HG03432 (cell line): ENCODE measurements around the gene TRIM40.
A peak's percentile ranks its signal among the peaks of the same experiment; 100 is the strongest.

Experiments used
- ATAC-seq: cut with Tn5 transposase; IDR thresholded peaks from one replicate; pipeline ENCODE4 v1.9.1; 2021; ENCODE audit warnings: mild to moderate bottlenecking, moderate library complexity; ENCODE audit not compliant: unreplicated experiment

Gene TRIM40, protein sequence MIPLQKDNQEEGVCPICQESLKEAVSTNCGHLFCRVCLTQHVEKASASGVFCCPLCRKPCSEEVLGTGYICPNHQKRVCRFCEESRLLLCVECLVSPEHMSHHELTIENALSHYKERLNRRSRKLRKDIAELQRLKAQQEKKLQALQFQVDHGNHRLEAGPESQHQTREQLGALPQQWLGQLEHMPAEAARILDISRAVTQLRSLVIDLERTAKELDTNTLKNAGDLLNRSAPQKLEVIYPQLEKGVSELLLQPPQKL

GRCh38 chr6:30135757-30136156 lies at the start of gene TRIM40:
Gene TRIM40 (plus strand): TSS chr6:30136140. CDS start chr6:30137037, 897 bp downstream.
- no peak for ATAC-seq

DNA sequence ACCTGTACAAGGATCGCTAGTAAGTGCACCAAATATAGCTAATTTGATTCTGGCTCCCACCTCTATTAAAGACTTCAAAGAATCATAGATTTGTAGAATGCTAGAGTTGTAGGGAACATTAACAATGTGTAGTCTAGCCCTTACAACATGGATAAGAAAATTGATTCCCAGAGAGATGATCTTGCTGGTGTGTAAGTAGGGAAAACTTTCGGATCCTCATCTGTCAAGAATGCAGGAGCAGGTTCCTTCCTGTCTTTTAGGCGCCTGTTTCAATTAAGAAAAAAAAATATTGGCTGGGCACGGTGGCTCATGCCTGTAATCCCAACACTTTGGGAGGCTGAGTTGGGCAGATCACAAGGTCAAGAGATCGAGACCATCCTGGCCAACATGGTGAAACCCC lies 48.1 kb upstream of the TRIM40 start:
- ATAC-seq = no peak

GRCh38 chr6:30091577-30092381 lies 44.2 kb upstream of the TRIM40 start:
- ATAC-seq = no peak

- ATAC-seq = no peak
These were observed 42.9 kb upstream of the TRIM40 start for GRCh38 chr6:30092852-30093543.

DNA sequence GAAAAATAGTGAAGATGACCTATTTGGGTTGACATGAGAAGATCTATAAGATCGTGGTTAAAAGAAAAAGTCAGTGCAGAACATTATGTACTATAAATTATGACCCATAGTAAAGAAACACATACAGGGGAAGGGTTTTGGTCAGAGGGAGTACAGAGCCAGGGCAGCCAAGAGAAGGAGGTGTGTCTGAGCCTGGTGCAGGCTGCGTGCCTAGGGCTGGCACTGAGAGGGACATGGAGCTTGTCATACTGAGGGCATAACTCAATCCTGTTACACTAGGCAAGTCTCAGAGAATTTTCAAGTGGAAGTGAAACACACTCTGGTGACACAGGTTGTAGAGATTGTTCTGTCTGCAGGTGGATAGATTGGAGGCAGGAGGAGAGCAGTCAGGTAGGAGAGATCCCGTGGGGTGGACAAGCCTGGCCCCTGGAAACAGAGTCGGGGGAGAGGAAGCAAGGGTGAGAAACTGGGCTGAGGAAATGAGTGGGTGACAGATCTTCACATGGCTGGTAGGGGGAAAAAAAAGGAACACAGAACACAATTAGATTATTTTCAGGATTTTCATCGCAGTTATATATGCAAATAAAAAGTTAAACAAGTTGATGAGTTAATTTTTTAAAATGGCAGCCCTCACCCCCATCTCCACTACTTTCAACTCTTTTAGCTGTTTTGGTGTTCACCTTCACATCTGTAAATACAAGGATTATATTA lies 41.8 kb upstream of the TRIM40 start:
- no peak for ATAC-seq

- no peak for ATAC-seq
These were observed 39.1 kb upstream of the TRIM40 start for GRCh38 chr6:30096829-30097228.

DNA sequence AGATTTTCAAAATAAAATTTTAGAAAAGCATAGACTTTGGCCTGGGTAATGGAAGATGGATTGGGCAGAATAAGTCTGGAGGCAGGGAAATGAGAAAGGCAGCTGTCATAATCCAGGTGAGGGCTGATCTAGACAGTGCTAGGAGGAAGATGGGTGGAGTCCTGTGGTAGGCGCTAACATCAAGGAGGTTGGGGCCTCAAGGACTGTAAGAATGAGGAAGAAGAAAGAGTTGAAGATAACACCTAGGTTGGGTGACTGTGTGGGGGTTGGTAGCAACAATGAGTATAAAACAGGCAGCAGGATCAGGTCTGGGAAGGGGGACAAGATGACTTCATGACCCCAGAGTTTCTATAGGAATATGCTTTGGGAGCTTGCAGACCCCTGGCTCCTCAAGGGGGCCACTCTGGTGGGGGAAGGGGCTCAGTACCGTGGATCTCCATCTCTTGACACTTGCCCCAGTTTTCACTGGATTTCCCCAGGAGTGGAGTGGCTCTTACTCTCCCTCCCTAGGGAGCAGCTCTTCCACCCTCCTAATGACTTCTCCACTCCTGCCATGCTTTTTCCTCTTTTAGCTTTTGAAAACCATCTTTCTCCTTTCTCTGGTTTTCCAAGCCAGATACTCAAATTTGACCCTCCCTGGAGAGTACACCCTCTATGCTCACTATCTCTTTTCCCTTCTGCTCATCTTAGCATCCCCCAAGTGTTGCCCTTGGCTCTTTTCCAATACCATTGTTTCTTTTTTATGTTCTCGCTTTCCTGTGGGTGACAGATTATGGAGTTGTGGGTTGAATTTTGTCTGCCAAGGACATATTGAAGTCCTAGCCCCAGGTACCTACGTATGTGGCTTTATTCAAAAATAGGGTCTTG lies 37.8 kb upstream of the TRIM40 start:
- no peak for ATAC-seq

DNA sequence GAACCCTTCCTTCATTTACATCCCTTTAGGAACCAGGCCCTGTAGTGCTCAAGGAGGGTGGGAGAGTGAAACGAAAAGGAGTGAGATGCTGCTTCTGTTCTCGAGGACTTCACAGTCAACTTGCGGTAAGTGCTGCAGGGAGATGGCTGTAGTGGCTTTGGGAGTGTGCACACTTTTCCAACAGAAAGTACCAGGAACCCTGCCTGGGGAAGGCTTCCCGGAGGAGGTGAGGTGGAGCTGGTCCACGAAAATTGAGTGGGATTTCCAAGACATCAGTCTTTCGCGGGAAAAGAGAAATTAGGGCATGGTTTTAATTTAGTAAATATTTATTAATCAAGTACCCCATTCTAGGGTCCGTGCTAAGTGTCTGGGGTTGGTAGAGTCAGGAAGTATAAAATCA lies 35.8 kb upstream of the TRIM40 start:
- no peak for ATAC-seq

DNA sequence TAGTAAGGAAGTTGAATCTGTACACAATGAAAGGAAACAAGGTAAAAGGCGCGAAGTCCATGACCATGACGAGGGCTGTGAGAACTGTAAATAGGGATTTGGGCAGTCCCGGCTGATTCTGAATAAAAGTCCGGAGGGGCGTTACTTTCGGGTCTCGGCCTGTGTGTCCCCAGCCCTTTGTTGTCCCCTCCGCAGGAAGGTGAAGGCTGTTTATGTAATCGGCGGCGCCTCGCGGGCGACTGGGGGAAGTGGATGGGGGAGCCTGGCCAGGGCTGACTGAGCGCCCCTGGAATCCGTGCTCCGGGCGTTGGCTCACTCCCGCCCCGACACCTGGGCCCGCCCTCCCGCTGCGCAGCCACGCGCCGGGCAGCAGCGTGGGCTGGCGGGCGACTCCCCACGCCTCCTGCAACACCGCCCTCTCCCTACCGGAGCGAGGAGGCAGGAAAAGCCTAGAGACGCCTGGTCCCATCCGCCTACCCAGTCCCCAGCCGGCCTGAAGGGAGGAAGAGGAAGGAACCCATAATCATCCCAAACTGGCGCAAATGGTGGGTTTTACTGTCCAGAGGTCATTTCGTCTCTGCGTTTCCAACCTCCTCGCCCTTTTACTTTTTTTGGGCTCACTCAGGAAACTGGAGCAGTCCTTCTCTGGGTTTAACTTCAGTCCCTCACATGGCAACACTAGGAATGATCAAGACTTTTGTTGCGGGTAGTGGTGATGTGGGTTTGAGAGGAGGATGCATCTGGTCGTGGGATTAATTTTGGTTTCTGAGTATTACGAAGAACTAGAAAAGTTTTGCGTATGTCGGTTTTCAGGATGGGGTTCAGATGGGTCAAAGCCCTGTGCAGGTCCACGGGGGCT lies 35.1 kb upstream of the TRIM40 start:
- ATAC-seq = no peak

GRCh38 chr6:30101444-30102413 lies 34.2 kb upstream of the TRIM40 start:
- no peak for ATAC-seq

DNA sequence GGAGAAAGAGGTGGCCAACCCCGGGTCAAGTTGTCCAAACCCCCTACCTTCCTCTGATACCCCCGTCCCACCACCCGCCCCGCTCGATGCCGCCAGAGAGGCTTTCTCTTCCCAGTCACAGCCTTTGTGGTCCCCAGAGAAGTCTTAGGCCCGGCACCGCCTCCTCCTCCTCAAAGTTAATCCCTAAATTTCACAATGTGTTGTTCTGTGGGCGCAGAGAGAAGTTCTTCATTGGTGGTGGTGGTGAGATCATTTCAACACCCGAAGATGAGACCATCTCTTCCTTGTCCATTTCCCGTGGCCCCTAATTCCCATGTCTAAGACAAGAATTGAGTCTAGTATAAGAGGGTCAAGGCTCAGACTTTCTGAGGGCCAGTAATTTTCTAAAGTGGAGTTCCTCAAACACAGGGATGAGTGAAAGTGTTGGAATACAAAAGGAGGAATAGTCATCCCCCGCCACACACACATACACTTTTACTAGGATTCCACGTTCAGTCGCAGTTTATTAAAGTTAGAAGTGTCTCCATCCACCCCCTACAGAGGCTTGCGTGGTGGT lies 33.4 kb upstream of the TRIM40 start:
- ATAC-seq = no peak

GRCh38 chr6:30102970-30103871 lies 32.7 kb upstream of the TRIM40 start:
- peak; percentile 65 for ATAC-seq

DNA sequence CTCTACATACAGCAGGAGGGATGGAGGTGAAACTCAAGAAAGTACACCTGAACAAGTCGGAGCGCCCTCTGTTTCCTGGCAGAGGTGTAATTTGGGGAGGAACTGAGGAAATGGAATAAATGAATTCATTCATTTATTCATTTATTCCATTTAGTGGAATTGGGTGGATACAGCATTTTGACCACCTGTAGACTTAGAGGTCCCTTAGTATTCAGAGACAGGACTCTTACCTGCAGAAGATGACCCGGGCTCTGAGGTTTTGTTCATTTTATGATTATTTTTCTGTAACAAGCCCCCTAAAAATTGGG lies 32.1 kb upstream of the TRIM40 start:
- ATAC-seq = no peak

DNA sequence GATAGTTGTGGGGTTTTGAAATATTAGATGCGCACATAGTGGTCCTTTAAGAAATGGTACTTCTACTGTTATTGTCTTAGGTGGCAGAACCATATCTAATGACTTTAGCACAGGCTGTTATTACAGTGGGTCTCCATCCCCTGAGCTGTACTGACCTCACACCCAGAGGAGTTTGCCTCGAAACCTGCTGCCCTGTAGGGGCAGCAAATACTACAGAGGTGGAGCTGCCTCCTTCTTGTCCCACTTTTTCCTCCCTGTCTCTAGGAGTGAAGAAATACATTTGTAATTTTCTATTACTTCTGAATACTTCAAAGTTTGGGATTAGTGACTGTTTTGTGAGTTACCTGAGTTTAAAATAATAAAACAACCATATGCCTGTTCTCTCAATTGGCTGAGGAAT lies 31.3 kb upstream of the TRIM40 start:
- ATAC-seq = no peak

DNA sequence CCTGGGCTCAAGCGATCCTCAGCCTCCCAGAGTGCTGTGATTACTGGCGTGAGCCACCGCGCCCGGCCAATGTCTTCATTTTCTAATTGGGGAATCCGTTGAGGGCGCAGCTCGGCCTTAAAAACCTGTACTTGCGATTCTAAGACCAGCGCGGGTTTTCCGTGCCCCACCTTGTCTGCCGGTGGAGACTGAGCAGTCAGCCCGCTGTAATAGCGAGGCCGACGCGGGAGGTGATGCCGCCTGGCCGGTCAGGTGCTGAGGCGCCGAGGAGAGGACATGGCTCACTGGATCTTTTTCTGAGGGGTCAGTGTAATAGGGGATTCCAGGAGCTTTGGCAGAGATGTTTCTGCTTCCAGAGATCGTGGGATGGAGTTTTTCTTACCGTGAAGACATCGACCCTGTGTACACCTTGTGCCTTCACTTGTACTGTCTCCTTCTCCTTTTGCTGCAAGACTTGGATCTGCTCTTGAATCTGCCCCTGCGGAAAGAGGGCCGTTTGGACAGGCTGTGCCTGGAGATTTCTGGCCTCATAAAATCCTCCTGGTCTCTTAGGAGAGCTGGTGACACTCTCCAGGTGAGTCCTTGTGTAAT lies 24.6 kb upstream of the TRIM40 start:
- no peak for ATAC-seq

GRCh38 chr6:30112402-30112994 lies 23.4 kb upstream of the TRIM40 start:
- ATAC-seq = no peak
